HG02870 (cell line): ENCODE data around the gene CDC25B.

ENCODE experiments used
- ATAC-seq: cut with Tn5 transposase; IDR thresholded peaks from one replicate; pipeline ENCODE4 v1.9.1; 2021; ENCODE audit warnings: mild to moderate bottlenecking, moderate library complexity; ENCODE audit not compliant: unreplicated experiment

CDC25B gene

GRCh38 chr20:3795511-3796468, at the start of gene CDC25B:
Gene CDC25B (plus strand): TSS chr20:3796310. CDS start chr20:3796532, 222 bp downstream.
- peak; percentile 66 for ATAC-seq

- ATAC-seq = no peak
Observed at GRCh38 chr20:3747471-3747870, 48.6 kb upstream of the CDC25B start.

- ATAC-seq = no peak
Observed at GRCh38 chr20:3748073-3748472, 48.0 kb upstream of the CDC25B start.

GRCh38 chr20:3749087-3749688, 46.9 kb upstream of the CDC25B start:
- ATAC-seq = no peak

DNA sequence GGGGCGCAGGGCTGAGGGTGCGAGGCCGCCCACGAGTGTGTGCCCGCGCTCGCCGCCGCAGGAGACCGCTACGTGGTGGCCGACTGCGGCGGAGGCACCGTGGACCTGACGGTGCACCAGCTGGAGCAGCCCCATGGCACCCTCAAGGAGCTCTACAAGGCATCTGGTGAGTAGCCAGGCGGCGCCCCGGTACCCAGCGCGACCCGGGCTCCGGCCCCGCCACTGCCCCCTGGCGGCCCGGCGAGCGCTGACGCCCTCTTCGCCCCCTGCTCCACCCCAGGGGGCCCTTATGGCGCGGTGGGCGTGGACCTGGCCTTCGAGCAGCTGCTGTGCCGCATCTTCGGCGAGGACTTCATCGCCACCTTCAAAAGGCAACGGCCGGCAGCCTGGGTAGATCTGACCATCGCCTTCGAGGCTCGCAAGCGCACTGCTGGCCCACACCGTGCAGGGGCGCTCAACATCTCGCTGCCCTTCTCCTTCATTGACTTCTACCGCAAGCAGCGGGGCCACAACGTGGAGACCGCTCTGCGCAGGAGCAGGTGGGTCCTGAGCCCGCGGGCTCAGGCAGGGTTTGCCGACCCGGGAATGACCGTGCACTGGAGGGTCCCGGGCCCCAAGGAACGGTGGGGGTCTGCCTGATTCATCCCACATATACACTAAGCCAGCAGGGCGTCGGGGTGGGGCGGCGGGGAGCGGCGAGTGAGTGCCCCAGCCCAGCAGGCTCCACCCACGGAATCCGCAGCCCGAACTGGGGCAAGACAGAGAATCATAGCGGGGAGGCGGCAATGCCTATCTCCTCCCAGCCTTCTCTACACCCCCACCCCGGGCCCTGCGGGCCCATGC, 46.2 kb upstream of the CDC25B start:
- ATAC-seq = no peak

GRCh38 chr20:3751305-3751674, 44.8 kb upstream of the CDC25B start:
- no peak for ATAC-seq

GRCh38 chr20:3751675-3752385, 44.3 kb upstream of the CDC25B start:
- no peak for ATAC-seq

GRCh38 chr20:3752386-3752759, 43.7 kb upstream of the CDC25B start:
- ATAC-seq = no peak

DNA sequence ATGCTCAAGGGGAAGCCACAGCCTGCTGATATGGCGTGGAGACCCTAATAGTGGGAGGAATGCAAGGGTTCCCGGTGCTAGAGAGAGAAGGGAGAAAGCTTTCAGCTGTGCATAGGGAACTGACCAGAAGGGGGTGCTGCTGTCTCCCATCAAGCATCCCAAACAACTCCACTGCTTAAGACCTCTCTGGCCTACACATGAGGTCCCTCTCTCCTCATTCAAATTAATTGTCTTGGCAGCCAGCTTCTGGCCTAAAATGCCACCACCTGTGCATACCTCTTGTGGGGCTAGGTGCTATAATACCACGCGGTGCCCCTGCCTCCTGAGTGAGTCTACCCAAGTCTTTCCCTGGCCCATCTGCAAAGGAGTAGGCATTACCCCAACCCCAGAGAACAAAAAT, 43.0 kb upstream of the CDC25B start:
- ATAC-seq = no peak

- ATAC-seq = no peak
Observed at GRCh38 chr20:3753501-3754275, 42.4 kb upstream of the CDC25B start.

DNA sequence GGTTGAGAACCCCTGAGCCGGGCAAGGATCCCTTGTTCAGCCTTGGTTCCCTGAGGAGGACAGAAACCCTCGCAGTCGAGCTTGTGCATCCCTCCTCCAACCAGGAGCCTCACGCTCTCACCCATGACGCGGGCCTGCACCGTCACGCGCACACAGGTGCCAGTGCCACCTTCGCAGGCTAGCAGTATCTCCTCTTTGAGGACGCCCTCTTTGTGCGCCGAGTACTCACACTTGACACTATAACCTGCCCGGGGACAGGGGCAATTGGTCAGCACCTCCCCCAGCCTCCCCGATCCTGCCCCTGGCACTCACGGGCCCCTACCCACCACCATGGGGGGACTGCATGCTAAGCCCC, 41.9 kb upstream of the CDC25B start:
- no peak for ATAC-seq

DNA sequence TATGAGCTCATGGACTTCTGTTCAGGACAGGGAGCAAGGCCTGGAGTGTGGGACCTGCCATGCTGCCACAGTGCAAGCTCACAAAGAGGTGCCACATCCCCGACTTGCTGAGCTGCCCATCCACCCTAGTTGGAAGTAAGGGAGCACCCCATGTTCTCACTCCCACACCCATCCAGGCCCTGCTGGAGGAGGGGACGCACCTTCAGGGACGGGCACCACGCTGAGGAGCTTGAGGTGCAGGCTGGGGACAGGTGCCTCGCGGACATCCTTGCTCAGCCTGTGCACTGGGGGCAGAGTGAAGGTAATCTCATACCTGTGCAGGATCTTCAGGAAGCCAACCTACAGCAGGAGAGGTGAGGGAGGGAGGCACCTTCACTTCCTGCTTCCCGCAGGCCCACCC, 40.8 kb upstream of the CDC25B start:
- ATAC-seq = no peak

DNA sequence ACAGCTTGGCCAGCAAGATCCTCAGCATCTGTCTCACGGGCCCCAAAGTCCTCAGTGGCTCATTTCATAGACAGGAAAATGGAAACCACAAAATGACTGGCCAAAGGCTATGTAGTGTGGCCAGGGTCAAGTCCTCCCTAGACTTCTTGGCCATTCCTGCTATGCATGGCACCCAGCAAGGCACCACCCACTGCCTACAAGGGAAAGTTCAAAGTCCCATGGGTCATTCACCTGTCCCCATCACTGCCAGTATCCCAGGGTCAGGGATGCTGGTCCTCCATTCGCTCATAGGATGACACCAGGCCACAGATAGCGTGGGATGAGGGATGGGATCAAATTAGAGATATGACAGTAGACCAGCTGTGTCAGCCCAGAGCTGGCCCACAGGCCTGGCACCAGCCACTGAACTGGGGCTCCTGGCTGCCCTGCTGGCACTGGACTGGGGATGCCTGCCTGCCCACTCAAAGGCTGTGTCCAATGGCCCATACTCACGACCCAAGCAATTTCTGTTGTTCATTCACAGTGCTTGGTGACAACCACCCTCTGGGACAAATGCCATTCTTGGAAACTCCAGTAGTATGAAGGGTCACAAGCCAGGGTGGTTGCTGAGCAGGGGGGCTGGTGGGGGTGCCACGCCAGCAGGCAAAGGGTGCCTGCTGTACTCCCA, 40.2 kb upstream of the CDC25B start:
- no peak for ATAC-seq

DNA sequence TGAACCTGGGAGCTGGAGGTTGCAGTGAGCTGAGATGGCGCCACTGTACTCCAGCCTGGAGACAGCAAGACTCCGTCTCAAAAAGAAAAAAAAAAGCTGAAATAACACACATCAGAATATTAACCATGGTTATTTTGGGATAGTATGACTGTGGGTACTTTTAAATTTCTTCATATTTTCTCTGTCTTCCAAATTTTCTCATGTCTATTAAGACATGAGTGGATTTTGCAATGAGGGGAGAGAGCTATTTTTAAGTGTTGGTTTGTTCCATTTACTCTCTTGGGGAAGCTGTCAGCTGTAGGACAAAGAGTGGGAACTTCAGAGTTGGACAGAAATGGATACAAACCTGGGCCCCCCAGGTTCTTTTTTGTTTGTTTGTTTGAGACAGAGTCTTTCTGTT, 38.8 kb upstream of the CDC25B start:
- no peak for ATAC-seq

DNA sequence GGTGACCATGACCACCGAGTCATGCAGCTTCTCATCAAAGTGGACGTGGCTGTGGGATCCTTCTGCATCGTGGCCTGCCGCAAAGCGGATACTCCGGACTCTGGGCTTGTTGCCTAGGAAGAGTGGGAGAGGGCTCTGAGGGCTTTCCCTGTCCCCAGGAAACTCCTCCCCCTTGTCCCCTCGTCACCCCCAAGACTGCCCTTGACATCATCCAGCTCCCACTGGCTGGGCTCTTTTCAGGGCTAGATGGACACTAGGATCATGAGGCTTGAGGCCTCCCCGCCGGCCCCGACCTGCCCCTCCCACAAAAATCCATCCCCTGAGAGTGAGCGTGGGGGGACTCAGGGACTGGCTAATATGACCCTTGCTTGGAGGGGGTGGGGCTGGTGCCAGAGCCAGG, 37.5 kb upstream of the CDC25B start:
- ATAC-seq = no peak

GRCh38 chr20:3759316-3759823, 36.7 kb upstream of the CDC25B start:
- ATAC-seq = no peak

DNA sequence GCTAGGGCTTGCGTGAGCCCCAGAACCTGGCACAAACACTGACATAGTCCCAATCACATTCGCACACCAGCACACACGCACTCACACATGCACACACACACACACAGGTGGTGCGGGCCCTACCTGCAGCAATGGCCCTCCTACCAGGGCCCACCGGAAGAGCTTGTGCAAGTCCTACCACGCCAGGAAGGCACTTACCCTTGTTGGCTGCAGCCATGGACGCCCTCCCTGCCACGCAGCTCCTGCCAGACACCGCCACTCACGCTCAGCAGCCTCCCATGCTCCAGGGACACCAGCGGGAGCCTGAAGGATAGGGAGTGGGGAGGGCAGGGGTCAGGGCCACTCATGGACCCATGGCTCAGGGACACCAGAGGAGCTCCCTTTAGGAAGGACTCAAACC, 36.2 kb upstream of the CDC25B start:
- ATAC-seq = no peak

DNA sequence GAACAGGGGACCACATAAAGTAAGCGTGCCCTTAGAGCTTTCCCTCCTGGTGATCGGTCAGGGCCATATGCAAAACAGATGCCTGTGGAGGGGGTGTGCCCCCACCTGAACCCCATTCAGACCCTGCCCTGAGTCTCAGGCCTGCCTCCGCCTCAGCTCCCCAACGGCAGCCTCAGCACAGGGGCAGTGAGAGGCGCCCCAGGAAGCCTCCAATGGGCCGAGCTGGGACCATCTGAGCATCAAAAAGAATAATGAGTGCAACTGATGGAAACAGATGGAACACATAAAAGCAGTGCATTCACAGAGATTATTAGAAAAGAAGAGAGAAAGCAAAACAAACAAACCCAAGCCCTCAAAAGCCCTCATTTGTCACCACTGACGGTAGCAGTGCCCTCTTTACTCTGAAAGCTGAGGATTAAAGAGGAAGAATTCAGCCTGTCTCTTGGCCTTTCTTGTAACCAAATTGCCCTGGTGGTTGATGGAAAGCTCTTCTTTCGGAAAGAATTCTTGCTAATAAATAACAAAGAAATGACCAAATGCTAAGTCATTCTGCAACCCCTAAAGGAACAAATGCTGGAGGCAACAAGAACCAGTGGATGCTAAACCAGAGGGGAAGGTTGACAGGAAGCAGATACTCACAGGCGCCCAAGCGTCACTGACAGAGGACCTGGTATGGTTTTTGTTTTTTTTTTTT, 35.3 kb upstream of the CDC25B start:
- no peak for ATAC-seq
